Stimulated activated CD8-positive, alpha-beta memory T cell treated with anti-CD3 and anti-CD28 coated beads, Interleukin-2, amount 100 ng/mL, for 1 hour (primary cell): Measurements from ENCODE around the gene SLF2.
A peak's percentile ranks its signal among the peaks of the same experiment; 100 is the strongest.
"Not testable (repeated sequence)": the region's sequence is repeated elsewhere in the genome, so short reads cannot be mapped to it uniquely, and the experiment has no call there.

Experiments used
- DNase-seq, 2 donors: peaks; one replicate each; pipeline ENCODE4 v3.0.0-alpha.2; 2020; ENCODE audit warnings: low read depth in 2 of 2

Gene SLF2

DNA sequence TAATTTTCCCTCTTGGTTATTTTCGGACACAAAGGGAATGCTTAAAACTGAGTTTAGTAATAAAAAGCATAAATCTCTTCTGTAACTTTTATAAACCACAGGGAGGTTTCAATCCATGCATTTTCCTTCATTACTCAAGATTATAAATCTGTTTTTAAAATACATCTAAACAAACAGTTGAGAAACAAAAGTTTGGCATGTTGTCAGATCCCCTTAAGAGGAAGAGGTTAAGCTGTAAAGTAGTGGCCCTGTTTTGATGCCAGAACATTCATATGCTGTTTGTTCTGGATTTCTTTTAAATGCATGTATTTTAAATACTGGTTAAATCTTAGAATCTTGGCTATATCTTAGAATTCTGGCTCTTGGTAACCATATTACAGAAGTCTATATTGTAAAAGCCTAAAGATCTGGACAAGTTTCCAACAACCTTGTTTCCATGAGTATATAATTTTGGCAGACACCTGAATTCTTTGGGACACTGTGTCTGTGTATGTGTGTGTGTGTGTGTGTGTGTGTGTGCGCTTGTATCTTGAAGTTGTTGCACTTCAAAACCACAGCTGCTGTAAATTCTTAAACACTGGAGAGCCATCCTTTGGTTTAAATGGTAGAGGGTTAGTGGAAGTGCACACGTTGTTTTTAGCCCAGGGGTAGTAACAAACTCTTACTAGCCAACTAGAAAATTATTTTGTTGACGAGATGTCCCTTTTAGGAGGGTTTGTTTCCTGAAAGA lies 49.8 kb downstream of the SLF2 start:
- no peak for DNase-seq

DNA sequence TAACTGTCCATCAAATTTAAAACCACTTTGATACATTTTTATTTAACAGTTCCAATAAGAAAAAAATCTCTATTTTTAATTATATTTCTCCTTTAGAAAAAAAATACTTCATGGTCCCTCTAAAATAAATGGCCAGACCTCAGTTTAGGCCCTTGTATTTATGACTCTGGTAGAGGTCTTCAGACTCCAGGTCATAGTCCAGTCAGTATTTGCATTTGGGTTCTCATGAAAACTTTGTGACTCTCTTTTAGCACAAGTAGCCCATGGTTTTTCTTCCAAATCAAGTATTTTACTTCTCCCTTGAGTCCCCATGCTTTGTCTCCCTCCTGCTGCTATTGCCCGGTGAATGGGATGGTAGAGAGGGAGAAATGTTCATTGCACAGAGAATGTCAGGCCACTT lies 51.1 kb downstream of the SLF2 start:
- DNase-seq: no peak

DNA sequence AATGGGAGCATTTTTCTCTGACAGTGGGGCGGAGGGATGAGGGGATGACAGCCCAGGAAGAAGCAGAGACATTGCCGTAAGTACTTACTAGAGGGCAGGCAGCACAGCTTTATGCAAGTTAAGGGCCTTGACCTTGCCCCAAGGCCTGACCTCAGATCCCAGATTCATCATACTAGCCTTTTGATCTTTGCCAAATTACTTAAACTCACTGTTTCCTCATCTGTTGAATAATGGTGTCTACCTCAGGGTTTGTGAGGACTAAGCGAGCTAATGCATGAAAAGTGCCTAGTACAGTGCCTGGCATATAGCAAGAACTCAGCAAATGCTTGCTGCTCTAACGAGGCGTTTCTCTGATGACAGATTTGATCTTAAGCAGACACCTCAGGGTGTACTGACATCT lies 53.1 kb downstream of the SLF2 start:
- no peak for DNase-seq

DNA sequence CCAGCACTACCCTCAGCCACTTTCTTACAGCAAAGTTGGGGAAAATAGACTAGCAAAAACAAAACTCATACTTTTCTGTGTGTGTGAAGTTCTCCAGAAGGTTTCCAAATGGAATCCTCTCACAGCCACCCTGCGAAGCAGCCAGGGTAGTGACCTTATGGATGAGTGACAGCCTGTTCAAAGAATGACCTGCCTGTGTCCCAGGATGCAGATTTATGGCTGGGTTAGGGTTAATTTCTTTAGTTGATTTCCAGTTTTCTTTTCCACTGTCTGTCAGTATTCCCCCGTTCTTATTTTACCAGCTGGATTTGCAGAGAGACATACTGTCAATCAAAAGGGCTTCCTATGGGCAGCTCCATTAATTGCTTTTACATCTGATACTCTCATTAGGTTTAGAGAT lies 54.1 kb downstream of the SLF2 start:
- DNase-seq: no peak

- DNase-seq: no peak
These were observed 54.6 kb downstream of the SLF2 start for GRCh38 chr10:100967332-100967731.

DNA sequence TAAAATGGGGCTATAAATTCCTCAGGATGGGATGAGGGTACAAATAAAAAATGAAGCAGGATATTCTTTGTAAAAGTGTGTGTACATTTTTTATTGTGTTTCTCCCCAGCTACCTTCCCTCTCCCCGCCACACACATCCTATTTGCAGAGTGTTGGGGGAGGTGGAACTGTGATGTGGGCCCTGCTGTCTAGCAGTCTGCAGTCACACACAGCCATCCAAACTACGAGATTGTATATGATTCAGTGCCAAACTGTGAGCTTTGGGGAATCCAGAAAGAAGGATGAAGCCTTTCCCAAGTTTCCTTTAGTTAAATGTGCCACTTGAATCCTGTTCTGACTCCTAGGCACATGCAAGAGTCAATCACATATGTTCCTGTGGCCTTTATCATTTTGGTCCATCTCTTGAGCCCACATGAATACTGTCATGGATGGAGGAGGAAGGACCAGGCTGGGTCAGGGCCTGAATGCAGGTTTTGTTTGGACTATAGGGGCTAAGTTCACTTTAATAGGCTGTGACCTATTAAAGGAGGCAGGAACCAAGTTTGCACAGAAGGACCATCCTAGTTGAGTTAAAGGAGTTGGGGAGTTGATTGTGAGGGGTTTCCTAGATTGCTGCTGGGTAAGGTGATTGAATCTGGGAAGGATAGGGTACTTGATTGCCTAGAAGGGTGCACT lies 55.4 kb downstream of the SLF2 start:
- DNase-seq: no peak

- DNase-seq: no peak
These were observed 56.1 kb downstream of the SLF2 start for GRCh38 chr10:100968863-100969186.

- peak in 1 of 2 donors; percentile 15 for DNase-seq
These were observed 56.7 kb downstream of the SLF2 start, which contains the start of gene SEMA4G for GRCh38 chr10:100969187-100970075. SEMA4G (plus strand) TSS chr10:100969504; CDS start chr10:100972913, 3,409 bp downstream.

DNA sequence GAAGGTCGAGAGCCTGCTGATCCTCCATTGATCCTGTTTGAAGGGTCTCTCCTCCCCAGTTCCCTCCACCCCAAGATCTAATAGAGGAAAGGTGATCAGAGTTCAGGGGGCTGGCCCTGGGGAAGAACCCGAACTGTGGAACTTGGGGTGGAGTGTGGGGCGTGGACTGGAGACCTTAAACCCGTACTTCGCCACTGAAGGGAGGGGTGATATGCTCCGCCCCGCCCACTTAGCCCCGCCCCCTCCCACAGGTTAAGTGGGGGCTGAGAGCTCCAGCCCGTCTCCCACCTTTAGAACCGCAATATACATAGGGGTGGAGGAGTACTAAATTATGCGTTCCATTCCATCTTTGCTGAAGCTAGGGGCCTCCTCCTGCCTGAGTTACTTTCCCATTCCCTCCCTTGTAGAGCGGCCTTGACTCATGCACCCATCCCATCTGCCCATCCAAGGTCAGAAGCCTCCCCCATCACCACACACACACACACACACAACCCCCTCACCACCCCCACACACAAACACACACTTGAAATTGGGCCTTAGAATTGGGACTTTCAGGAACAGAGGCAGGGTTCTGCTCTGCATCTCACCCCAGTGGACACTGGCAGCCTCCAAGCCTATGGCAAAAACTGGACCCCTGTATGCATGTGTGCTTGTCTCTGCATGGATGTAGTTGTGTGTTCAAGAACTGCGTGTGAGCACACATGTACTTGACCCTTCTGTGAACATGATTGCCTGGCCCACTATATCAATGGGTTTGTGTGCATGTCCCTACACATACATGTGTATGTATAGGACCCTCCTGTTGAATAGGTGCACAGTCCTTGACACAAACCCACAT lies 57.5 kb downstream of the SLF2 start:
- peak; percentile 9 to 16 for DNase-seq

GRCh38 chr10:100970914-100971811 lies 58.4 kb downstream of the SLF2 start:
- DNase-seq: no peak

DNA sequence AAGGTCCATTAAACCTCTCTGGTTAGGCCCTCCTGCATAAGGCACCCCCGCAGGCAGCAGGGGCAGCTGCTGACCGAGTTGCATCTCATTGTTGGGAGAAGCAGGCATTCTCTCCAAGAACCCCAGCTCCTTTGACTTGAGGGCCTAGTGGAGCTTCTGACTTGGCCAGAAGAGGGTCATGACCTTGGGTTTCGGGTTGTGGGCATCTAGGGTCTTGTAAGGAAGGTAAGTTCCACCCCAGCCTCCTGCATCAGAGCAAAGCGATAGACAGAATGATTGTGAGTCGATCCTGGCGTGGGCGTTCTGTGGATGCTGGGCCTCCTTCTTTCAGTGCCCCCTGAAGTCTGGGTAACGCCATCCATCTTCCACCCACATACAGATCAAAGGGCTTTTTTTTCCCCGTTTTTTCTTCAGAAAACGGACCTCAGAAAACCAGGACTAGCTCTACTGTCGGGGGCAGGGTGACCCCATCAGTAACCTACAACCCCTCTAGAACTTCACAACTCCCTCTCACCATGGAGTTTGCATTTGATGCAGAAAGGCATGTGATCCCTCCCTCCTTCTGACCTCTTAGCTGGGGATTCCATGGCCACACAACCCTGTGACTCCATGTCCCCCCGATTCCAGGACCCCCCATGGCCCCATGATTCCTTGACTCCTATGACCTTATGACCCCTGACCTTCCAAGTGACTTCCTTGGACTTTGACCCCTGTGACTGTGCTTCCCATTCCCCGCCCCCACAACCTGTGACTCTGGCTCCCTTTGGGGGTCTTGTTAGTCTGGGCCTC lies 59.5 kb downstream of the SLF2 start:
- DNase-seq: no peak

GRCh38 chr10:100972904-100973535 lies 60.3 kb downstream of the SLF2 start:
- DNase-seq: no peak

- DNase-seq: not testable (repeated sequence)
These were observed 62.6 kb downstream of the SLF2 start for GRCh38 chr10:100975397-100975796.

- DNase-seq: no peak
These were observed 64.1 kb downstream of the SLF2 start for GRCh38 chr10:100976906-100977305.

- no peak for DNase-seq
These were observed 64.7 kb downstream of the SLF2 start for GRCh38 chr10:100977436-100977835.

- no peak for DNase-seq
These were observed 65.5 kb downstream of the SLF2 start for GRCh38 chr10:100978121-100978900.

DNA sequence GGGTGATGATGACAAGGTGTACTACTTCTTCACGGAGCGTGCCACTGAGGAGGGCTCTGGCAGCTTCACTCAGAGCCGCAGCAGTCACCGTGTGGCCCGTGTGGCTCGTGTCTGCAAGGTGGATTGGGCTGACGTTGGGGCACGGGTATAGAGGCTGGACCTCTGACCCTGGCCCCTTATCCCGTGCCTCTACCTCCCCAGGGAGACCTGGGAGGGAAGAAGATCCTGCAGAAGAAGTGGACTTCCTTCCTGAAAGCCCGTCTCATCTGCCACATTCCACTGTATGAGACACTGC lies 66.1 kb downstream of the SLF2 start:
- no peak for DNase-seq

DNA sequence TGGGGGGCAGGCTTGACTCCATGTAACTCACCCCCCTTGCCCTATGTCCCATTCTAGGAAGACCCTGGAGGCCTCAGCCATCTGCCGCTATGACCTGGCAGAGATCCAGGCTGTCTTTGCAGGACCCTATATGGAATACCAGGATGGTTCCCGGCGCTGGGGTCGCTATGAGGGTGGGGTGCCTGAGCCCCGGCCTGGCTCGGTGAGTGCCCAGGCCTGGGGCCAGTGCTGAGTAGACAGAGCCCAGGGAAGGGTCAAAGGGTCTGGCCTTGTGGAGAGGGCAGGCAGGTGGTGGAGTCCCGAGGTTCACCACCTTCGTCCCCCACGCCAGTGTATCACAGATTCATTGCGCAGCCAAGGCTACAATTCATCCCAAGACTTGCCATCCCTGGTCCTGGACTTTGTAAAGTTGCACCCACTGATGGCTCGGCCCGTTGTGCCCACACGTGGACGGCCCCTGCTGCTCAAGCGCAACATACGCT lies 67.1 kb downstream of the SLF2 start:
- DNase-seq: no peak

GRCh38 chr10:100980311-100980710 lies 67.5 kb downstream of the SLF2 start:
- DNase-seq: no peak
